Measurements from ENCODE around the gene OR6Y1.

Gene OR6Y1, protein sequence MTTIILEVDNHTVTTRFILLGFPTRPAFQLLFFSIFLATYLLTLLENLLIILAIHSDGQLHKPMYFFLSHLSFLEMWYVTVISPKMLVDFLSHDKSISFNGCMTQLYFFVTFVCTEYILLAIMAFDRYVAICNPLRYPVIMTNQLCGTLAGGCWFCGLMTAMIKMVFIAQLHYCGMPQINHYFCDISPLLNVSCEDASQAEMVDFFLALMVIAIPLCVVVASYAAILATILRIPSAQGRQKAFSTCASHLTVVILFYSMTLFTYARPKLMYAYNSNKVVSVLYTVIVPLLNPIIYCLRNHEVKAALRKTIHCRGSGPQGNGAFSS

DNA sequence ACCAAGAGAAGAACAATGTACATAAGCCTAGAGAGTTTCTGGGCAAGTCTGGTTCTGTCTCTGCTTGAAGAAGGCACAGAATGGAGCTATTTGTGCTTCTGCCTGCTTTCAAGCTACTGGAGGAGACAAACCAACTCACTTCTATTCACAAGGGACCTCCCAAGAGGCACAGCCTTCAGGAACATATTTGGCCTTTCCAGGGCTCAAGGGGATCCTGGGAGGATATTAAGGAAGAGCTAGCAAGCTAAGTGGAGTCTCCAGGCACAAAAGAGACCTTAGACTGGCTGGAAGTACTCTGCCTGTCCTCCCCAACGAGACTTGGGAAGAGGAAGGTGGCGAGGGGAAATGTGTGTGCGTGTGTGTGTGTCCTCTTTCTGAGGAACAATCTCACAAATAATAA lies at the start of gene OR6Y1:
Gene OR6Y1, minus strand, starts transcription at position 54 of the 400 bp plus-strand sequence. CDS start 6,300 bp downstream, outside the sequence.
- DNase-seq (ENCODE audit: low read depth), result no peak

DNA sequence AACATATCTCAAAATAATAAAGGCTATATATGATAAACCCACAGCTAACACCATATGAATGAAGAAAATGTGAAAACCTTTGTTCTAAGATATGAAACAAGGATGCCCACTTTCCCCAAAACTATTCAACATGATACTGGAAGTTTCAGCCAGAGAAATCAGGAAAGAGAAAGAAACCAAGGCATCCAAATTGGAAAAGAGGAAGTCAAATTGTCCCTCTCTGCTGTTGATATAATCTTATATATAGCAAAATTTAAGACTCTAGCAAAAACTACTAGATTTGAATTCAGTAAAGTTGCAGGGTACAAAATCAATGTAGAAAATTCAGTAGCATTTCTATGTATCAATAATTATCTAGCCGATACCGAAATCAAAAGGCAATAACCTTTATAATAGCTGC lies 46.5 kb upstream of the OR6Y1 start:
- no peak for DNase-seq (ENCODE audit: low read depth)

DNA sequence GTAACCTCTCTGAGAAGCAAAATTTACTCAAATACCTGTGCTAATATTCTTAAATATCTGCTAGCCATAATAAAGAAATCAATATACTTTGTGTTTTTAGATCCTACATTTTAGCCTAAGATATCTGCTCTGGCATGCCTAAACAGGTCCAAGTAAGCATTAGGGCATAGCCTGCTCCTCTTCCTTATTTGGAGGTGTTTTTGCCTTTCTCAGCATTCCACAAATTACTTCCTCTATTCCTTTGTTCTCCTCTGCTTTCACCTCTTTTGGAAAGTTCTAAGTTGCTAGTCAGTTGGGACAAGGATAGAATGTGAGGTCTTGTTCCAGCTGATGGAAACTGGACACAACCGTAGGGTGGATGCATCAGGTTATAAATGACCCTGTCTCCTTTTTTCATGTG lies 32.7 kb upstream of the OR6Y1 start:
- DNase-seq (ENCODE audit: low read depth), result no peak

DNA sequence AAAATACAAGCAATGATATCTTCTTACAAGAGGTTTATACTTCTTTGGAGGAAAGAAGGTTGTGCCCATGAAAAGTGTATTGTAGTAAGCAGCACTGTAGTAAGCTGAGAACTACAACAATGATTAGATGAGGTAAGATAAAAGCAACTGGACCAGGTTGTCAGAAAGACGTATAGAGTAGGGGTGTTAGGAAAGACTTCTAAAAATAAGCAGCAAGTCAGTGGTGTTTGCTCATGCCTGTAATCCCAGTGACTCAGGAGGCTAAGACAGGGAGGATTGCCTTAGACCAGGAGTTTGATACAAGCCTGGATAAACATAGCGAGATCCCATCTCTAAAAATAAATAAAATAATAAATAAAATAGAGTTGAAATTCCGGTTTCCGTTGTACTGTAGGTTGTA lies 29.8 kb upstream of the OR6Y1 start:
- no peak for DNase-seq (ENCODE audit: low read depth)

DNA sequence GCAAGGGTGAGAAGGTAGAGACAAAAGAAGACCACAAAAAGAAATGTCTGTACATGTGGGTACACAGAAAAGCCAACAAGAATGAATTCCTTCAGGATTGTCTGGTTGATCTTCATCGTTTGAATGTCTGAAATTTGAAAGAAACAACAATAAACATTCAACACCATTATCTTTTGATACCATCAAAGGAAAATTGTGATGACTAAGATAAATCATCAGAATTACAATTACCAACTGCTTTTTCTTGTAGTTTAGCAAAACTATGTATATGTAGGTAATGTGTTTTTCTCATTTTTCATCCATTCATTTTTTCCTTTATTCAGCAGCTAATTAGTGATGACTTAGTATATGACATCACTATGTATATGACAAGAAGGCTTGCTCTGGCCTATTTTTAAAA lies 25.5 kb upstream of the OR6Y1 start, which contains the start of gene OR10X1:
Gene OR10X1, minus strand, starts transcription at position 167 of the 400 bp plus-strand sequence. Its CDS starts 0 bp downstream, at position 167.
- DNase-seq (ENCODE audit: low read depth), result no peak

DNA sequence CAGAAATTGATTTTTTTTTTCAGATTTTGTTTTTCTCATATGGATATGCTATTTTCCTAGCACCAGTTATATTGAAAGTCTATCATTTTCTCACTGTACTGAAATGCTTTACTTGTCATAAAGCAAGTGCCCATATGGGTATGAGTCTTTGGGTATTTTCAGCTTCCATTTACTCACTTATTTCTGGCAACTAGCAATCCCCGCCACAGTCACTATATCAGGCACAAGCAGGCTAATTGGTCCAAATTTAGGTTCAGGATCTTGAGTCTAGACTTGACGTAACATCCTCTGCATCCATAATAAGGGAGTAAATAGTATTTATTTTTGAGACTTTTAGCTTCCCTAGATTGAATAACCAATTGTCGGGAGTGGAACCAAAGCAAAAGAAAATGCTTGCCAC lies 23.4 kb upstream of the OR6Y1 start:
- DNase-seq (ENCODE audit: low read depth), result no peak

DNA sequence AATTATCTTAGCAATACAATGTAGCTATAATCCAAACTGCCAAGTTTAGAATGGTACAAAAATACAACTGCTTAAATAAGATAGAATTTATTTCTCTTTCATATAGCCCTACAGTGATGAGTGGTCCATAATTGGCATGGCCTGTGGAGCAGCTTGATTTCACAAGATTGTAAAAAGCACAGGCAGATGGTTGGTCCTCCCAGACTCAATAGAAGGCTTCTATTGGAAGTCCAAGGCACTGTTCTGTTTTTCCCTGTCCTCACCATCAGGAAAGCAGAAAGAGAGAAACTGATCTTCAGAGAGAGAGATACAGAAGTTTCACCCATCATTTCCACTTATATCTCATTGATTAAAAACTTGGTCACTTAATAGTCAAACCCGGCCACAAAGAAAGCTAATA lies 18.0 kb upstream of the OR6Y1 start:
- DNase-seq (ENCODE audit: low read depth), result no peak

DNA sequence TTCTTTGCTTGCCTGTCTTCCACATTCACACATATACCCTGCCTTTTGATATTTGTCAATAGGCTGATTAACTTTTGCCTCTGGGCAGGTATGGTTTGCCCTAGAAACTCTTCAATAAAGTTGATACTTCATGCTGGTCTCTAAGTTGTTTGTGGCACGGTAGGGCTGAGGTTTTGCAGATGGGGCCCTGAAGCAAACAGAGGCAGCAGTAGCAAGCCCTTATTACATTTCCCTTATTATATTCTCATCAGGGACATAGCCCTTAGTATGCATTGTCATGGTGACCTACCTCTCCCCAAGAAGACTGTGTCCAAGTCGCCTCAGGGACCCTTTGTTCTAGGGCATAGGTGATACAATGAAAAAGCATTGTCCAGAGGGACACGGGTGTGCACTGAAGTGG lies 16.3 kb upstream of the OR6Y1 start, which contains the start of gene OR6P1:
Gene OR6P1, minus strand, starts transcription at position 101 of the 400 bp plus-strand sequence. CDS start 6,976 bp downstream, outside the sequence.
- no peak for DNase-seq (ENCODE audit: low read depth)

DNA sequence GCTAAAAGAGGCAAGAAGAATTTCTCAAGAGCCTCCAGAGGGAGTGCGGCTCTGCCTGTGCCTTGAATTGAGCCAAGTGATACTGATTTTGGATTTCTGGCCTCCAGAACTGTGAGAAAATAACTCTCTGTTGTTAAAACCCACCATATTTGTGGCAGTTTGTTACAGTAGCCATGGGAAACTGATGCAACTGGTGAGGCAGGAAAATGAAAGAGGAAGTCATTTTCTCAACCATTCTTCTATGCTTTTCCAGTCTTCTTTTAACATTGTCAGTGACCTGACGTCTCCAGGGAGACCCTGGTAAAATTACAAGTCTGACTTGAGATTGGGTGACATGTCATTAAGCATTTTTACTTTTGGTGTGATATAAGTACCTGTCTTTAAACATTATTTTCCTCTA lies 10.4 kb upstream of the OR6Y1 start:
- DNase-seq (ENCODE audit: low read depth), result no peak

DNA sequence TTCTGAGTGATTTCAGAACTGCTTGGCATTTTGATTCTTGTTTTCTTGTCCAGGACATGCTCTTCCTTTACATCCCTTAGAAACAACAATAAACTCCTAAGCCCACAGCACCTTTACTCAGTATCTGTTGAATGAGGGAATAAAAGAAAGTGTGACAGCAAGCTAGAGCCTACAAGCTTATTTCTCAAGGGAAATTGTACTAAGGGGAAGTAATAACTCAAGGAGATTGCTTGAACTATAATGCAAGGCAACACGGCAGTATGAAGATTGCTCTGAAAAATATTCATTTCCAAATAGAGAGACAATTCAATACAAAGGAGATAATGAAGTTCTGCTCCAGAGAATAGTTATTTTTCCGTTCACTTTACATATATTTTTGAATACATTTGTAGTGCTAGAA lies 9.6 kb upstream of the OR6Y1 start:
- DNase-seq (ENCODE audit: low read depth), result no peak

DNA sequence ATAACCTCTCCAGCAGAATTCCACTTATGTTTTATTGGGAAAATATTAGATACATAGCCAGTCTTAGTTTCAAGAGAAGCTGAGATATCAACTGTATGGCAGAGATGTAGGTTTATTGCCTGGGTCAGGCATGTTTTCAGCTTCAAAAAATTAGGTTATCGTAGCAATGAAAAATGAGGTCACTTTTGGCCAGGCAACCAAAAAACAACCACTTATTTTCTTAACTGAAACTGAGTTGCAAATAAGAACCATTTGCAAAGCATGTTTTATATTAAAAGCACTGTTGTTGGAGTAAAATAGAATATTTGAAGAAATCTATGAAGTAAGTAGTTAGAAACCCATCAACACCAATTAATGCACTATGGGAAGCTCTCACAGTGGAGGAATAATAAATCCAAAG lies 5.5 kb upstream of the OR6Y1 start:
- DNase-seq (ENCODE audit: low read depth), result no peak

DNA sequence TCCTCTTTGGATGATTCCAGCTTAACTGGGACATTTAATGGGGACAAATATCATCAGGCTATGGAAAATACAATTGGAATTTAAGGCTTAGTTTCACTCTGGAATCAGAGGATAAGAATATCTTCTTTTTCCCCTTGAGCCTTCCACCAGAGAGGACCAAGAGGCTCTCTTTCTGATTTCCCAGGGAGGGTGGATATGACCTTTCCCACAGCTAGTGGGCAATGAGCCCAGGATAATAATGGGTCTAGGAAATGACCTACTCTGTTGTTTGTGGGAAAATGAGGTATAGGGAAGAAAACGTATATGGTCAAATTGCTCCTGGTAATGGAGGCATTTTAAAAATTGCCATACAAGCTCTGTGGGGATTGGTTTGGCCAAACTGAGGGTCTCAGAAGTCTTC lies 1.9 kb downstream of the OR6Y1 start:
- no peak for DNase-seq (ENCODE audit: low read depth)

DNA sequence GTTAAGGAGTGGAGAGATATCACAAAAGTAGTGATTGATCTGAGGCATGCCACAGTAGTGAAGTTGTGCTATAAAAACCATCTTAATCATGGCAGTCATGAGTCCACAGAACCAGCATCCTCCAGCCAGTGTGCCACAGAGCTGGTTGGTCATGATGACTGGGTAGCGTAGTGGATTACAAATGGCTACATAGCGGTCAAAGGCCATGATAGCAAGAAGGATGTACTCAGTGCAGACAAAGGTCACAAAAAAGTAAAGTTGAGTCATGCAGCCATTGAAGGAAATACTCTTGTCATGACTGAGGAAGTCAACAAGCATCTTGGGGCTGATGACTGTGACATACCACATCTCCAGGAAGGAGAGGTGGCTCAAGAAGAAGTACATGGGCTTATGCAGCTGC lies 6.7 kb downstream of the OR6Y1 start:
- no peak for DNase-seq (ENCODE audit: low read depth)

DNA sequence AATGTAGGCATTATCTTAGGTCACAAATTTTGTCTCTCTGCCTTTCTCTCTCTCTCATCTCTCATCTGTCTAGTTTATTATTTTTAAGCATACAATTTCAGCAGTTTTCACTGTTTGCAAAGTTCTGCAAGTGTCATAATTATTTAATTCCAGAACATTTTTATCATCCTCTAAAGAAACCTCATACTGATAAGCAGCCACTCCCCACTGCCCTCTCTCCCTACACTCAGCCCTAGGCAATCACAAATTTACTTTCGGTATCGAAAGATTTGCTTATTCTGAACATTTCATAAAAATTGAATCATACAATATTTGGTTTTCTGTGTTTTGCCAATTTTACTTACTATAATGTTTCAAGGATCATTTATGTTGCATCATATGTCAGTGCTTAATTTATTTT lies 16.6 kb downstream of the OR6Y1 start:
- no peak for DNase-seq (ENCODE audit: low read depth)

DNA sequence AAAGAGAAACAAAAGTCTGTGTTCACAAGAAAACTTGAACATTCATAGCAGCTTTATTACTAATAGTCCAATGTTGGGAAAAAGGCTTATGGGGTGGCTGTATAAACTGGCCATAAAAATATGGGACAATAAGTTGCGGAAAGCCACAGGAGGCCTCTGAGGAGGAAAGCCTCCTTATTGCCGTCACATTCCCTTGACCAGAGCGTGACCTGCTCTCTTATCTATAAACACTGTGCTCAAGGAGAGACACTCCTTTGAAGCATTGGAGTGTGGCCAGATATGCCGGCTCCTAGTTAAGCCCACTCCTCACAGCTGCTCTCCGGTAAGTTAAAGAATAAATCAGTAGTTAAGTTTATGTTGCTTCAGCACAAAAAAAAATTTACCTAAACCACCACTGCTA lies 19.7 kb downstream of the OR6Y1 start:
- DNase-seq (ENCODE audit: low read depth), result no peak

DNA sequence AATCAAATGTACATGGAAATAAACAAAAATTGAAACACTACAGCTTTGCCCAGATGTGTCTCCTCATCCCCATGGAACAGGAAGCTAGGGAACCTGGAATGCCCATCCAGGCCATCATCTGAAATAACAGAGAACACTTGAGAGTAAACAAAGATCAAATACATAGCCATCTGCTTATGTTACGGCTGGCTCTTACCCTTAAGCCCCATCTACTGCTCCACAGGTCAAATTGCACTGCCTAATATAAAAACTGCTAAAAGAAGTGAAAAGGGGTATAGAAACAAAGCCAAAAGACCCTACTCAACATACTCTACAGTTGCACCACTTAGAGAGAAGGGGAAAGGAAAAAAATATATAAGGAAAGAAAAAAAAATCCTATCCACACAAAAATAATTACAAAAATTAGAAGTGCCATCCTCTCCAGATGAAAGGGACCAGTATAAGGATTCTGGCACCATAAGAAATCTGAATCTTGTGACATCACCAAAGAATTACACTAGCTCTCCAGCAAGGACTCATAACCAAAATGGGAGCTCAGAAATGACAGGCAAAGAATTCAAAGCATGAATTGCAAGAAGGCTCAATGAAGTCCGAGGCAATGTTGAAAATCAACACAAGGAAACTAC lies 26.9 kb downstream of the OR6Y1 start:
- DNase-seq (ENCODE audit: low read depth), result no peak

DNA sequence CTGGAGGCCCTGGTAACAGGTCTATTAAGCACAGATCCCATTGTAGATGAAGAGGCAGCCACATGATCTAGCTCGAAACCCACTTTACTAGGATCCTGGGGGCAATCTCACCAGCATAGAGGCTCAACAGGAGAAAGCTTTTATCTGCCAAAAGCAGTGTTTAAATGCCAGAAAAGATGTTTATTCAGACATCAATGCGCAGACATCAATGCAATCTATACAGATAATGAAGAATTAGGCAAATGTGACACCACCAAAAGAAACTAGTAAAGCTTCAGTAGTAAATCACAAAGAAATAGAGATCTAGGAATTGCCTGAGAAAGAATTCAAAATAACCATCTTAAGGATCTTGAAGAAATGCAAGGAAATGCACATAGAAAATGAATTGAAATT lies 32.5 kb downstream of the OR6Y1 start:
- DNase-seq (ENCODE audit: low read depth), result no peak

DNA sequence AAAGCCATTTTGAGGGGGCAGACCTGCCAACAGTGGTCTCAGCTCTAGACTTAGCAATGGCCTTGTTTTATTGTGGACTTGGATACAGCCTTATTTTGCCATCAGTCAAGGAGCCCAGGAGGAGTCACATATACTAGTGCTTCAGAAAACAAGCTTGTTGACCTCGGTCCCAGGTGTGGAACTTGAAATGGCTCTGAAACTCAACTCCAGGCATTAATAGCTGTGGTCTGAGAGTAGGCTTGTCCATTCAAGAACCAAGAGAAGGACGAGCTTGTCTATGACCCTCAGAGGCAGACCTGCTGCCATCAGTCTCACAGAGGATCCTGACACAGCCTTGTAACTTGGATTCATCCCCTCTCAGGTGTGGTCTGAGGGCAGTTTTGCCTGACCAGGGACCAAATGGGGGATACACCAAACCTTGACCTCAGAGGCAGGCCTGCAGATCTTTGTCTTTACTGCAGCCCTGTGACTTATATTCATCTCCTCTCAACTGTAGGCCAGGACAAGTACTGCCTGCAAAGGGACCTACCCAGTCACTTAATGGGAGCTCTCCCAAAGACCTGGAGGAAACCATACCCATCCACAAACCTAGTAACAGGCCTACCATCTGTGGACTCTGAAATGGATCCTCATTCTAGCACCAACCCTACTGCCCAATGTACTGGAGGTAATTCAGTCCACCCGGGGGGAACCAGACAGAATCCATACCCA lies 33.1 kb downstream of the OR6Y1 start:
- no peak for DNase-seq (ENCODE audit: low read depth)

DNA sequence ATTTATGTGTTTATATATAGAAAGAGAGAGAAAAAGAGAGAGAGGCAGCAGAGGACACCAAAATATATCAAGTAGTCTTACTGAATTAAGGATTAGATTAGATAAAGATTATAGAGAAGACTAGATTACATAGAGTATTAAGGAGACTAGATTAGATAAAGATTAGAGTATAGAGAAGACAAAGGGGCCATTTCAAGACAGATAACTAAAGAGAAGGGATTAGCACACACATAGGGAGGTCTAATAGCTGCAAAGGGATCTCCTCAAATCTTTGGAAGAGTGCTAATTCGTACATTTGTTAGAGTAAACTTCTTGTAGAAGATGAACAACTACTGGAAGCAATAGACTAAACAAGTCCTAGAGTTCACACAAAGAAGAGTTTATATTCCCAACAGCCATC lies 34.2 kb downstream of the OR6Y1 start:
- DNase-seq (ENCODE audit: low read depth), result no peak

DNA sequence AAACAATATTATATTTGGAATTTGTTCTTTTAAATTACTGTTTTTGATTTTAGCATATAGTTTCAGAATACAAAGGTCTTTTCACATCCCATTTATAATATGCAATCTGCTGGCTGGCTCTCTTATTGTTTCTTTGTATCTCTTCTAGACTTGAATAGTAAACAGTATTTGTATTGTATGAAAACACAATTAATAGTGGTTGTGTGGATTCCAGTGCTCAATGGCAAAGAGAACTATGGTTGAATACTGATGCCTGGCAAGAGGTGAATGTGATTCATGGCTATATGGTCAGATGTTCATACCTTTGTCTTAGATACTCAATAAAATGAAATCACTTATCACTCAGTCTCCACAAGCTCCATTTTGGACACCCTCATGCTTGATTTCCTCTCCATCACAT lies 37.2 kb downstream of the OR6Y1 start:
- no peak for DNase-seq (ENCODE audit: low read depth)

DNA sequence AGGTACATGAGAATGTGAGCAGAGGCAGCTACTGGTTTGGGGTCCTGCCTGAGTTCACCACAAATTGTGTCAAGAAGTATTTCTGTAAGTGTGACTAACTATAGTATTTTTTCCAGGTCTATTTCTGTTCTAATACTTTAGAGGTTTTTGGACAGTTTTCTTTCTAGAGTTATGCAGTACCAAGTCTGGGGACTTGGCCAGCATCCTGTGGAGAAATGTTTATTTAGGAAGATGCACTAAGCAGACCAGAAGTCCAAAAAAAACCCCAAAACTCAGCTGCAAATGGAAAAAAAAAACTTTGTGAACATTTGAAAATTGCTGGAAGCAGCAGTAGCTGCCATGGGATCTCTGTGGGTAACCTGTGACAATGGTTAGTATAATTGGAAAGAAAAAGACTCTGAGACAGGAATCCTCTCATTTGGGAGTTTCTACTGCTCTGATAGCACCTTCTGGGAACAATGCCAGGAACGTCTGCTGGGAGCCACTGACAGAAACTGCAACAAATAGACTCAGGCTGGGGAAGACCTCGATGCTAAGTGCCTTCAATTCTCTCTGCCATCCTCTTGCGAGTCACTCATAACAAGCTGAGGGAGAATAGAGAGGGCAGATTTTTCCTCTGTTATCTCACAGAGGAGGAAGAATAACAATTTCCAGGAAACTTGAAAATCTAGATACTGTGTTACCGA lies 44.6 kb downstream of the OR6Y1 start:
- no peak for DNase-seq (ENCODE audit: low read depth)

DNA sequence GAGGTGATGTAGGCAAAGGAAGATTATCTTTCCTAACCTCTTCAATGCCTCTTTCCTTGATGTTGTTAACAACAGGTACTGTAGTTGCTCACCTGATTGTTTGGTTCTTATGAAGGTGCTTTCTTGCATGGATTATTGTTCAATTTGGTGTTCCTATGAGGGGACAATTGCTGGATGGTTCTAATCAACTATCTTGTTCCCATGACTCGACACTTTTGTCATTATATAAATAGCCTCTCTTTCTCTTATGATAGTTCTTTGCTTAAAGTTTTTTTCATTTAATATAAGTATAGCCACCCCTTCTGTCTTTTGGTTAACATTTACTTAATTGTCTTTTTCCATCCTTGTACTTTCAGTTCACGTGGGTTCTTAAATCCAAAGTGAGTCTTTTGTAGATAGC lies 46.7 kb downstream of the OR6Y1 start:
- DNase-seq (ENCODE audit: low read depth), result no peak

Data from activated T-helper 1 cell treated with Interleukin-2 at 50 U/mL for 16 hours (primary cell).